SIG-M5 (cell line): Measurements from ENCODE around the gene PFKP.

Experiments used
- DNase-seq: peaks from one replicate; lab custom pipeline; 2025; lab: John Stamatoyannopoulos, UW

The PFKP gene

DNA sequence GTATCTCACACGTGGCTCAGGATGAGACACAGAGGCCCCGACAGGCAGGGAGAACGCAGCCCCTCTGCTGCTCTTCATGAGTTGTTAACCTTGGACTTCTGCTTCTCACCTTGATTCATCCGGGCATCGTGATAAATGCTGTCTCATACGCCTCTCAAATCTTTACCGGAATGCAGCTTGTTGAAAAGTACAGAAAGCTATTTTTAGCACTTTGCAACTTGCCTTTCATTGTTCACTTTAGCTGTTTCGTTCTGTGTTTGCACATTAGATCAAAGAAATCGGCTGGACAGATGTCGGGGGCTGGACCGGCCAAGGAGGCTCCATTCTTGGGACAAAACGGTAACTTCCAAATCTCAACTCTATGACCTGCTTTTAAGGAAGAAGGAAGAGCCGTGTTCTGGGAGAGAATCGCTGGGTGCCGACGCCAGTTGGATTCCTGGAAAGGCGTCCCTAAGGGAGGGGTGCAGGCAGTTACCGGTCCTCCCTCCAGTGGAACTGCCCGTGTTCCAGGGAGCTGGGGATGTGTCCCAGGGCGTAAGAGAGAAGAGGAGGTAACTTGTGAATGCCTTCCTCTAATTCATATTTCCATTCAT, 49.3 kb downstream of the PFKP start:
- no peak for DNase-seq

DNA sequence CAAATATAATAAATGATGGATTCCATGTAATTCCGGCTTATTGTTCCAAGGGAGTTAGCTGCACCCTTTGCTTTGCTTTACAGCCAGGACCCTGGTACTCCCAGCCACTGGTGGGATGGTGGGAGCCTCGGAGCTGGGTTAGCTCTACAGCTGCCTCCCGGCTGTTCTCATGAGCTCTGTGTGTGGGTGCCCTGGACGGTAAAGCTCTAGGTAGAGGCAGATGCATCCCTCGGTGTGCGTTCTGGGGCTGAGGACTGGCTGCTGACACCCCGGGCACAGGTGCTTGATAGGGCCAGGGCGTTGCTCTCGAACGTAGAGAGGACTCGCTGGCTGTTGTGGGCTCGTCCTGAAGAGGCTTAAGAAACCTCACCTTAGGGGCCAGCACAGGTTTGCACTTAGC, 50.1 kb downstream of the PFKP start:
- no peak for DNase-seq

DNA sequence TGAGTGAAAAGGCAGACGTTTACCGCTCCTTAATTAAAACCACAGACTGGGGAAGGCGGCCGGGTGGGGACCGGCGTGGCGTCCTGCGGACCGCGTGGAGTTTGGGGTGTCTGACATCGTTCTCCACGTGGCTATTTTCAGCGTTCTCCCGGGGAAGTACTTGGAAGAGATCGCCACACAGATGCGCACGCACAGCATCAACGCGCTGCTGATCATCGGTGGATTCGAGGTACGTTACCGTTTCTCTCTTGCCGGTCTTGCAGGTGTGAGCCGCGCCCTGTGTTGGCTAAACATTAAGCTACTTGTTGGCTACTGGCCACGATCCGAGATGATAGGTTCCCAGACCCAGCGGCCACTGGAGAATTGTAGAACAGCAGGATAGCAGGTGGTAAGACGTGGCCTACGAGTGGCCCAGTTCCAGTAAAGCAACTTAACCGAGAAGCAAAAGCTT, 51.3 kb downstream of the PFKP start:
- no peak for DNase-seq

DNA sequence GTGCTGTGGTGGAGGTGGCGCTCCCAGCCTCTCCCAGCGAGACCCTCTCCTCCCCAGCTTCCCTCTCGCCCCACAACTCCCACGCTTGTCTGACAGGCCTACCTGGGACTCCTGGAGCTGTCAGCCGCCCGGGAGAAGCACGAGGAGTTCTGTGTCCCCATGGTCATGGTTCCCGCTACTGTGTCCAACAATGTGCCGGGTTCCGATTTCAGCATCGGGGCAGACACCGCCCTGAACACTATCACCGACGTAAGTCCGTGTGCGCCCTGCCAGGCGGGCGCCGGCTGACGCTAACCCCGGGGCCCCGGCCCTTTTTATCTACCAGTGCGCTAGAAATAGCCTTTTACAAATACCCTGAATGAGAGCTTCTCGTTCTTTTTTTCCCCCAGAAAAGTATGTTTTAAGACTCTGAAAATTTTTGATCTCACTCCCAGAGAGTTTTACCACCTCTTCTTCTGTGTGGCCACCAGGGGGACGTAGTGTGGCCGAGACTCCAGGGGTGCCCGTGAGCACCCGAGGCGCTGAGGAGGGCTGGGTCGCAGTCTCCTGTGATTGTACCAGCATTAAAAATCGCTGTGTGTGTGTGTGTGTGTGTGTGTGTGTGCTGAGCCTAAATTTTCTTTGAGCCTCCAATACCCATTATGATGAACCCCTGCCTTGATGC, 52.6 kb downstream of the PFKP start:
- no peak for DNase-seq

DNA sequence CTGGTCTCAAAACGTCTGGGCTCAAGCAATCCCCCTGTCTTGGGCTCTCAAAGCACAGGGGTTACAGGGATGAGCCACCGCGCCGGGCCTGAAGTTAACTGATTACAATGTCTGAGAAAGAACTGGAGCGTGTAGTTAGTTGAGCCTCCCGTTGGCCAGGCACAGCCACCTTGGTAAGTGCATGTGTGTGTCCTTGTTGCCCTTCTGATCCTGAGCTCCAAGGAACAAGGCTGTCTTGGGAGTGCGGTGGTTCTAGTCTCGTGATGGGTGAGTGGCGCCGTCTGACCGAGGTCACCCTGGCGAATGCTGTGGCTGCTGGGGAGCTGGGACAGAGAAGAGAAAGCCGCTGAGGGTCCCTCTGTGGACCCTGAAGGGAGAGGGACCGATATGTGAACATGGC, 54.7 kb downstream of the PFKP start:
- no peak for DNase-seq

DNA sequence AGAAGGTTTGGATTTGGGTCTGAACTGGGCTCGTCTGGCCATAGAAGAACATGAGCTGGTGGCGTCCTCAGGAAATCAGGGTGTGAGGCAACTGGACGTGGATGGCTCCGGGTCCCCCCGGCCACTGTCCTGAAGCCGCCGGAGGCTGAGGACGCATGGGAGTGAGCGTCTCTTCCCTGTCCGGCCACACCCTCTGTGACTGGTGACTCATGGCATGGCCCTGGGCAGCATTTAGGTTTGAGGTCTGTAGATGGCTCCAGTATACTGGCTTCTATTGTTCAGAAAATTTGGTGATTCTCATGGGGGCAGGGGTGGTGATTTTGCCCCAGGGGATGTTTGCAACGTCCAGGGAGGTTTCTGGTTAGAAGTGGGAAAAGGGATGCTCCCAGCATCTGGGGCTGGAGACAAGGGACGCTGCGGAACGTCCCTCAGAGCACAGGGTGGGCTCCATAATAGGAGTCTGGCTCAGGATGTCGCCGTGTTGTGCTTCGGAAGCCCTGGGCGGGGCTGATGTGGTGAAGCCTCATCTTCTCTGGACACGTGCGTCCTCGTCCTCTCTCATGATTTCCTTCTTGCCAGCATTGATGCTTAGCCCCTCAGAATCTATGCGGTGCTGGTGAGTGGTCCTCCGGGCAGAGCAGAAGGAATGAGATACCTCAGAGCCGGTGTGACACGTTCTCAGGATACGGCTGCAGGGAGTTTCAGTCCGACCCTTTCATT, 55.3 kb downstream of the PFKP start:
- DNase-seq, result no peak

DNA sequence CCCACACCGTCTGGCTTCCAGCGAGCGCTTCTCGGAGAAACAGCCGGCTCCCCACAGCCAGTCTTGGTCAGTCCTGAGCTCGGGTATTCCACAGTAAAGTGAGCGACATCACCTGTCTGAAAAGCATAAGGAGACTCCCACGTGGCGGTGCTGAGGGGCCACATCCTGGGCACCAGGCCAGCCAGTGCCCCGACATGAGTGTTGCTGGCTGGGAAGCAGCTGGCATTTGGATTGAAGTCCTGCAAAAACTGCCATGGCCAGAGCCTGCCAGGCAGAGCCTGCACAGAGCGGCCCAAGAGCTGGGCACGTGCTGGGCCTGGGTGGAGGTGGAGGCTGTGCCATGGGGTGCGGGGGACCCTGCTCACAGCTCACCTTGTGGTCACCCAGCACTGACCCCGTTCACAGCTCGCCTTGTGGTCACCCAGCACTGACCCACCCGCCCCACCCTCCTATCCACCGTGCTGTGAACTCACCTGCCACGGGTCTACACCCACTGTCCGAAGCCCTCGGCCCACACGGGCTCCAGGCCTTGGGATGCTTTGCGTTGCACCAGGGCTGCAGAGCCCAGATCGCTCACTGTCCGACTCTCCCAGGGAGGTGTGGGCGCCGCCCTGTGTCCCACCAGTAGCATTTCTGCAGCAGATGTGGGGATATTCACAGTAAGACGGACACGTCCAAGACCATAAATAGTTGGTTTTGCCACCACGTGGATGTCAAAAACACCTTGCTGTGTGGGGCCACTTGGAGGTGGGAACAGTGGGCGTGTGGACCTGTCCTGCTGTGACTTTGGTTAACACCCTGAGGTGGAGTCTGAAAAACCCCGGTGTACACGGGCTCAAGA, 56.4 kb downstream of the PFKP start:
- DNase-seq, result no peak

DNA sequence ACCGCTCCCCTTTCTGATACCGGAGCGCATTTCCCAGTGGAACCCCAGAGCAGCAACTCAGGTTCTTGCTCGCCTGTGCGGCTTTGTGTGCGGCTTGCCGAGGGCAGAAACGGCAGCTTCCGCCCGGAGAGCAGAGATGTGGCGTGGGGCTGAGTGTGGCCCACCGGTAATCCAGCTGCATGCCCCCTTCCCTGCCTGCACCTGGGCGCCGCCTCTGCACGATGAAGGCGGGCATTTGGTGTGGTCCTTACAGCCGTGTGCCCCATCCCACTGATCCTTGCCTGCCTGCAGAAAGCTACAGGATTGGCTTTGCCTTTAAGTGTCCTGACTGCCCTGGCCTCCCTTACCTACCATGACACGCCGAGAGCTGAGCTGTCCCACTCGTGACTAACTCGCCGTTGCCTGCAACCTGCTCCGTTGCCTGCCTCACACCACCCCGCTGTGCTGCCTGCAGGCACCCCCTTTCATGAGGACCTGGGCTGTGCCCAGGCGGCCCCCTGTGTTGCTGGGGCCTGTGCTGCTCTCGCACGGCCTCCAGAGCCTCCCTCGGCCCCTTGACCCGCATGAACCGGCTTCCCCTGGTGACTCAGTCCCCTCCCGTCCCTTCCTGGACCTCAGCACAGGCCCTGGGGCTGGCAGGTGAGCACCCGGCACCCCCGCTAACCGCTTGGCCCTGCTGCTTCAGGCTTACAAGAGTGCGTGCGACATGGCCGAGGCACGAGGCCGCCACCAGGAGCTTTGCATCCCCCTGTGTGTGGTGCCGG, 57.2 kb downstream of the PFKP start:
- DNase-seq, result no peak

DNA sequence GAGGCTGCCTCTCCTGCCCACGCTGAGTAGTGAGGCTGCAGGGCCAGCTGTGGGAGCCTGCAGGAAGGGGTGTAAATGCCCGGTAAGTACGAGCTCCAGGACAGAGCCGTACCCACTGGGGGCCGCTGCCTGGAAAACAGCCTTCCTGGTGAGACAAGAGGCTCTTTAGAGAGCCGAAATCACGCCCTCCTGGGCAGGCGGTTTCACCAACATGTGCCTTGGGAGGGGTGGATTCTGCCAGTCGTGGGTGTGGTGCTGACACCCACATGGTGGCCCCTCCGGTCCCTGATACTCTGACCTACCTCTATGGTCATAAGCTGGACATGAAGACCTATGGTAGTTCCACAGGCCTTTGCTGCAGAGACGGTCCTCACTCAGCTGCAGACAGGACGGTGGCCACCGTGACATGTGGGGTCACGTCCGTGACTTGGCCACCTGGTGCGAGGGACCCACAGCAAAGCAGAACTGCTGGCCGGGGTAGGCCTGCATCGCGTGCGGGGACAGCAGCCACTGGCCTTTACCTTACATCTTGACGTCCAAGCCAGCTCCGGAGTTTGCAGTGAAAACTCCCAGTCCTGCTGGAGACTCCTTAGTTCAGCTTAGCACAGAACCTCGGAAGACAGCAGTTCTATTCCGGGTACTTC, 58.3 kb downstream of the PFKP start:
- no peak for DNase-seq

DNA sequence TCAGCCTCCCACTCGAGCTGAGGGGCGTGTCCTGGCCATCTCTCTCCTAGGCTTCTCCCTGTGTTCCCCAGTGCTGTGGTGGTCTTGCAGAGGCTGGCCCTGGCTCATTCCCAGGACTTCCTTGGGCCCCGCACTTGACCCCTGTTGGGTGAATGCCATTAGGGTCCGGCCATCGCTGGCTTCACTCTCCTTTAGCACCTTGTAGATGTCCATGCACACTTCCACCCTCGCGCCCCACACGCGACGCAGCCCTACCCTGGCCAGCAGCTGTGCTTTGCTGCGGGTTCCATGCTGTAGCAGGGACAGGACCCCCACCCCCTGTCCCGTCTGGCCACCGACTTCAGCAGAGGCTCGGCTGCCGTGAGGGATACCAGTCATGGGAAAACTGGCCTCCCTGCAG, 58.9 kb downstream of the PFKP start:
- no peak for DNase-seq

DNA sequence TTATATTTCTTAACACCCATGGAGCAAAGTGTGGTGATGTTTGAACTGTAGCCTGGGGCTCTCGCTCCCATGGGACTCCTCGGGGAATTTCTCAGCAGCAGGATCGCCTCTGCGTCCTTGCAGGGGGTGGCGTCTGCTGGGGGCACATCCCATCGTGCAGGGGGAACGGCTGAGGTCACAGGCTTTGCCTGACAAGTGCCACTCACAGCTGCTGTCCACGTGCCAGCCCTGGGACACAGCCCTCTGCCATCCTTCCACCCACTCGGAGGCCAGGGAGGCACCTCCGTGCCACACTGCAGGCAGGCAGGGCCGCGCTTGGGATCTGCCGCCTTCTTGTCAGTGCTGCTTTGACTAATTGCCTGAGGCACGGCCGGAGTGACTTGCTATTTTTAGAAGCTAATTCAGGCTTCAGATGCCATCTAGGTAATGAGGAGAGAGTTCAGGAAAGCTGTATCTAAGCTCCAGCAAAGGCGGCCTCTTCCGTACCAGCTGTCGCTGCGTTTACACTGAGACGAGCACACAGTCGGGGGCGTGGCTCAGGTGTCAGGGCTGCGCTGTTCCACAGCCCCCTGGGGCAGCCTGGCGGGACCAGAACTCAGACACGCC, 59.5 kb downstream of the PFKP start:
- no peak for DNase-seq

DNA sequence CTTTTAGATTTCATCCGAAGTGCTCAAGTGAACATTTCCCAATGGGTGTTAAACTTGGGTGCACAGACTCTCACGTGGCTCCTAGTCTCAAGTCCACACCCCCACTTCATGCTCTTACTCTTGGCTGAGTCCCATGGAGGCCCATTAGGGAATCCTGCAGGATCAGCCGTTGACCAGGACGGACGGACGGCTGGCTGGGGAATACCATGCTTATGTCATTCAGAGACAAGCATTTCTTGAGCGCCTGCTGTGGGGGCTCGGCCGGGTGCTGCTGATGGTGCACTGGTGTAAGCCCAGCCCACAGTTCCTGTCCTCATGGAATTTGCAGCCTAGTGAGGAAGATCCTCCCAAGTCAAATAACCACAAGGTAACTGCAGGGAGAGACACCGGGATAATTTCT, 60.6 kb downstream of the PFKP start:
- no peak for DNase-seq

DNA sequence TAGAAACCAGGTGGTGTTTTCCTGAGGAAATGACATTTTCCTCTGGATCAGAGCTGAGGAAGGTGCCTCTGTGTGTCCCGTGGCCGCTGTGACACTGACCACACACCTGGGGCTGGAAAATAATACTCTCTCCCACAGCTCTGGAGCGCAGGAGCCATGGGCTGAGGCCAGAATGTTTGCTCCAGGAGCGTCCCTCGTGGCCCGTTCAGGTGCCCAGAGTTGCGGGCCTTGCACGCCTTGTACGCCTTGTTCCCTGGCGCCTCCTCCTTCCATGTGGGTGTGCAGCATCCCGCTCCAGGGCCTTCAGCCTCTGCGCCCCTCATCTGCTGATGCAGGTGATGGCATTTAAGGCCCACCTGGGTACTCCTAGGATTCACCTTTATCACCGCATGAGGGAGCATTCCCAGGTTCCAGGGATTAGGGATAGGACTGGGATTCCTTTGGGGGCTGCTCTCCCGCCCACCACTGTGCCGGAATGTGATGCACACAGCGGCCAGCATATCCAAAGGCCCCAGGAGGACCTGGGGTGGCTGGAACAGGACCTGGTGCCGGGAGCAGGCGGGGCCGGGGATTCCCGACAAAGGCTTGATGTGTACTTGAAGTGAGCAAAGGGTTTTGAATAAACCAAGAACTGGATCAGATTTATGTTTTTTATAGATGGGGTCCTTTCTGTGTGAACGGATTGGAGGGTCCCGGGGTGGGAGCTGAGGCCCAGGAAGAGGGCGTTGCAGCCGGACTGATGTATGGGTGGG, 61.2 kb downstream of the PFKP start:
- DNase-seq, result no peak

DNA sequence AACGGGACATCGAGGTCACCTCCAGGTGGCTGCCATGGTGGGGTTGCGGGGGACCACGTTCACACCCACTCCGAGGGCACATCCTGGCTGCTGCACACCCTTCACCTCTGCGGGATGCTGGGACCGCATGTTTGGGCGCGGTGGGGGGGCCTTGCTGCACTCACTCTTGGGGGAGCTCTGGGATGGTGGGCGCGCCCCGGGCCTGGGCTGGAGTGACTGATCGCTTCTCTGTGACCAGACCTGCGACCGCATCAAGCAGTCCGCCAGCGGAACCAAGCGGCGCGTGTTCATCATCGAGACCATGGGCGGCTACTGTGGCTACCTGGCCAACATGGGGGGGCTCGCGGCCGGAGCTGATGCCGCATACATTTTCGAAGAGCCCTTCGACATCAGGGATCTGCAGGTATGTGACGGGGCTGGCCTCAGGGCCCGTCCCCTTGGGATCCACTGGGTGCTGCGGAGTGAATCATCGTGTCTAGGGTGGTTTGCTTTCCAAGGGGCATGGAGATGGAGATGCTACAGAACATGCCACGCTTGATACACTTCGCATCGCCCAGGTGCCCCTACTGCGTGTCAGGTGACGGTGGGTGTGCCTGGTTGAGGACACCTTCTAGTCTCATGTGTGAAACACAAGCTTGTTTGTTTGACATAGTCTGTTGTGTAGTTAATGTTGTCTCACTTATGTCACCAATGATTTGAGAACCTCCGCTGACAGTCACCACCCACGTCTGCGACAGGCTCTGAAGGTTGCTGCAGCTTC, 62.4 kb downstream of the PFKP start:
- no peak for DNase-seq

DNA sequence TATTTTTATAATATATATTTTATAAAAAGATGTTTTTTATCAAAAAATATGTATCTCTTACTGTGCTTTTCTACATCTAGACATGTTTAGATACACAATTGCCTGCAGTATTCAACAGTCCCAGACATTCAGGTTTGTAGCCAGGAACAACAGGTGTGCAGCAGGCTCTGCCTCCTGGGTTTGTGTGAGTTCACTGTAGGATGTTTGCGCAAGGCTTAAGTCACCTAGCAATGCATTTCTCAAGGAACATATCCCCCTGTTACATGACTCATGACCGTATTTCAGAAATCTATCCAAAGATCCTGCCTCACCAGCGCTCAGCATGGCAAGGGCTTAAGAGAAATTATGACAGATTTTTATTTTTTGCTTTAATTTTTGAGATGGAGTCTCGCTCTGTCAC, 63.8 kb downstream of the PFKP start:
- DNase-seq, result no peak

DNA sequence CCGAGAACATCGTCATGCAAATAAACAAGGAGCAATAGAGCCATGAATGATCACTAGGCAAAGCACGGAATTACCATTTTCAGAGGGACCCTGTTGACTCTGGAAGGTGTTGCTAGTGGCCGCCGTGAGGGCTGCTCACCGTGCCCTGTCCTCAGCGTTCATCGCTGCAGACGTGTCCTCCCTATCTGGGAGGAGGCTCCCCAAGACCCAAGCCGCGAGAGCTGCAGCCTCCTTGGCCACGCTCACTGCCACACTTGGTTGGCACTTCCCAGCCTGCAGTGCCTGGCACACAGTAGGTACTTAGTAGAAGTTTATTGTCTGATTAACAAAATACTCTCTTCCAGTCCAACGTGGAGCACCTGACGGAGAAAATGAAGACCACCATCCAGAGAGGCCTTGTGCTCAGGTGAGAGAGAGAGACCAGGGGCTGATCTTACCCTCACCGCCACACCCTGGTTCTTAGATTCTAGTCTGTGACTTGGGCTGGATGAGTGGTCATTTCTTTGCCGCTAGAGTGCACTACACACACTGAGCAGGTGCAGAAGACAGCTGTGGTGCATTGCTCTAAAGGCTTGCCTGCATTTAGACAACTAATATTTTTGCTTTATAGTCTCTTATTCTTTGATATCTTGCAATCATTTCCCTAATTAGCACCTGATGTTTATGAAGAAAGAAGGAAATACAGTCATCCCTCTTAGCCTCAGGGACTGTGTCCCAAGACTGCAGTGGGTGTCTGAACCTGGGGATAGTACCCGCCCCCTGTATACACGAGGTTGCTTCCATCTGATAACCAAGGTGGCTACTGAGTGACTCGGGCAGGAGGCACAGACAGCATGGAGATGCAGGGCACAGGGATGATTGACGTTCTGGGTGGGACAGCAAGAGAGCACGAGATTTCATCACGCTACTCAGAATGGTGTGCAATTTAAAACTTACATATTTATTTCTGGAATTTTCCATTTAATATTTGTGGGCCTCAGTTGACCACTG, 65.0 kb downstream of the PFKP start:
- DNase-seq, result no peak

DNA sequence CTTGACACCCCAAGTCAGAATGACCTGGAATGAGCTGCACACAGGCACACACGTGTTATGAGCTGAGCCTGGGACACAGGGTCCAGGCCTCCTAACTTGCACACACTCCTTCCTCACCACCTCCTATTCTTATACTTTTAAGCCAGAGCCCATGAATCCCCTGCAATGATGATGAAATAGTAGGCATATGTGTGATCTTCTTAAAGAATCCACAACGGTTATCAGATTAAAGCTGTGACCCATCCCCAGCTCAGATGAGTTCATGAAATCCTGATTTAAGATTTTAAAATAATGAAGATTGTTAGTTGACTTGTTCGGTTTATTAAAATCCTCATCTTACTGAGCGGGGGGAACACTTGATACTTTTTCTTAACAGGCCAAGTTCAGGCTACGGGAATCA, 66.6 kb downstream of the PFKP start:
- no peak for DNase-seq

DNA sequence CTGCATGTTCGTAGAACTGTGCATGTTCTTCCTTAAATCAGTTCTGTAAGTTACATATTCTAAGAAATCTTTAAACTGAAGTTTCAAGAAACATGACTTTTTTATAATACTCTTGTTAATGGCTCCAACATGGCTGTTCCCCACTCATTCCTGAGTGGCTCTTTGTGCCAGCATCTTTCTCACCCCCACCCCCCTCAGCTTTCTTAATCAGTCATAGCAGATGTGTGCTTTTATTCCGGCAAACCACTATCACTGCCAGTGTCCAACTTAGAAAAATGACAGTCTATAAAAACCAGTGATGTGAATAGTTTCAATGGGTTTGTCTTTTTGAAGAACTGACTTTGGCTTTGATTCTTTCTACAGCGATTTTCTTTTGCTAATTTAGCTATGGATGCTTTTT, 67.7 kb downstream of the PFKP start:
- DNase-seq, result no peak
